SU-DHL-6 (cell line): Measurements from ENCODE around the gene FOXD1.

ENCODE experiments used
- CTCF ChIP-seq: fragments of 200-600 bp; sonication (generic); IDR thresholded peaks from one replicate; pipeline ENCODE4 v1.5.1; 2017; ENCODE audit warnings: antibody characterized with exemption, mild to moderate bottlenecking, low read length, moderate library complexity; ENCODE audit not compliant: insufficient read depth, poor library complexity, severe bottlenecking
- EZH2phosphoT487 ChIP-seq: fragments of 200-600 bp; sonication (generic), shearing (Covaris generic); conservative IDR thresholded peaks from 2 replicates; pipeline ENCODE4 v1.6.1; 2018; ENCODE audit warnings: mild to moderate bottlenecking, antibody characterized with exemption, low read length, moderate library complexity, mixed read lengths

GRCh38 chr5:73450672-73451223 is 2.2 kb upstream of the FOXD1 start:
- TF ChIP-seq CTCF (no peak), EZH2phosphoT487 (no peak)
